HG02981 (cell line): Measurements from ENCODE around the gene NUBP2.

Experiments used
- ATAC-seq: cut with Tn5 transposase; IDR thresholded peaks from one replicate; pipeline ENCODE4 v1.9.1; 2021; ENCODE audit warnings: mild to moderate bottlenecking, moderate library complexity; ENCODE audit not compliant: unreplicated experiment

NUBP2 gene

GRCh38 chr16:1781758-1782407 lies 877 bp upstream of the NUBP2 start:
- peak; percentile 5 for ATAC-seq

- no peak for ATAC-seq
These were observed 2.5 kb downstream of the NUBP2 start for GRCh38 chr16:1784977-1785845.

DNA sequence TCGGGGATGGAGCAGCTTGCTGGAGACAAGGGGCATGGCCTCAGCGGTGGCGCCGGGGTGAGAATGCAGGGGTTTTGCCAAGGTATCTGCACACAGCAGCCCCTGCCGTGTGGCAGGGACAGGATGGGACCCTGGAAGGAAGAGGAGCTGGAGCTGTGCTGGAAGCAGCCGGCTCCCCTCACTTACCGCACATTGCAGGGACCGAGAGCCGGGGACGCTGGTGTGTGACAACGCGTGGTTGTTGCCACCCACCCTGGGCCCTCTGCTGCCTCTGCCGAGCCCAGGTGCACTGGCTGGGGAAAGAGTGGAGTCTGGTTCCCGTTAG lies 3.0 kb downstream of the NUBP2 start:
- no peak for ATAC-seq

DNA sequence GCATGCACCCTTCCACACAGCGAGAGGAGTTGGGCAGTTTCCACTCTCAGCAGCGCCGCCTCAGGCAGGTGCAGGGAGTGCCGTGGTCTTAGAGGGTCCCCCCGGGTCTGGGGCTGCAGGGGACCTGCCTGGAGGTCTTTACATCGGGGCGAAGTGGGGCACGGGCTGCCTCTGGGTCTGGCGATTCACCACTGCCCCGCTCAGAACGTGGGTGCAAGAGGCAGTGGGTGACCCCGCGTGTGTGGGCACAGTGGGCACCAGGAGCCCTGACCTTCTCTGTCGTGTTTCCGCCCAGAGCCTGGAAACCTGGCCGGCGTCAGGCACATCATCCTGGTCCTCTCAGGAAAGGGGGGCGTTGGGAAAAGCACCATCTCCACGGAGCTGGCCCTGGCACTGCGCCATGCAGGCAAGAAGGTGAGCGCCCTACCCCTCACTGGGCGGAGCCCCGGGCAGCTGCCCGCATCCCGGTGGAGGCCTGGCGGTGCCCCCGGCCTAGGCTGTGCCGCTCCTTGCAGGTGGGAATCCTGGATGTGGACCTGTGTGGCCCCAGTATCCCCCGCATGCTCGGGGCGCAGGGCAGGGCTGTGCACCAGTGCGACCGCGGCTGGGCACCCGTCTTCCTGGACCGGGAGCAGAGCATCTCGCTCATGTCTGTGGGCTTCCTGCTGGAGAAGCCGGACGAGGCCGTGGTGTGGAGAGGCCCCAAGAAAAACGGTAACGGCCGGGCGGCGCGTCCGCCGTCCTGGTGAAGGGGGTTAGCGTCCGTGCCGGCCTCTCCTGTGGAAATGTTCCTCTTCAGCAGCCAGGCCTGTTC lies 3.7 kb downstream of the NUBP2 start:
- ATAC-seq = no peak

GRCh38 chr16:1787056-1787321 lies 4.2 kb downstream of the NUBP2 start:
- no peak for ATAC-seq

DNA sequence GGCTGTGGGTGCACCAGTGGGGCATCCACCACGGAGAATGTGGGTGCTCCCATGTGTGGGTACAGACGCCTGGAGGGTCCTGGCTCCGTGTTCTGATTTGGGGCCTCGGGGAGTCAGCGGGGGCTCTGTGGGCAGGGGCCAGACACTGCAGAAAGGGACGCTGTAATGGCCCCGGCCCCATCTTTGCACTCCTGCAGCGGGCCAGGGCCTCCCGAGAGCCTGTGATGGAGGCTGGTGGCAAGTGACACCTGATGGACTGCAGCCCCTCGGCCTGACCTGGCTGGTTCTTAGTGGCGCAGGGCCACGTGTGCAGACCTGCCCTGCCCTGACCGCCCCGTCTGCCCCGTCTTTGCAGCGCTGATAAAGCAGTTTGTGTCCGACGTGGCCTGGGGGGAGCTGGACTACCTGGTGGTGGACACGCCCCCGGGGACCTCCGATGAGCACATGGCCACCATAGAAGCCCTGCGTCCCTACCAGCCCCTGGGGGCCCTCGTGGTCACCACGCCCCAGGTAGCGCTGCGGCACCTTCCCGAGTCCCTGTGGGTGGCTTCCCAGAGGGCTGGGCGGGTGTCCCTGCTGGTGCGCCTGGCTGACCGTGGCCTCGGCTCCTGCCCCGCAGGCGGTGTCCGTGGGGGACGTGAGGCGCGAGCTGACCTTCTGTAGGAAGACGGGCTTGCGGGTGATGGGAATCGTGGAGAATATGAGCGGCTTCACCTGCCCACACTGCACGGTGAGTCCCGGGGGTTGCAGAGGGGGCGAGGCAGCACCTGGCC lies 4.7 kb downstream of the NUBP2 start:
- no peak for ATAC-seq

- ATAC-seq = no peak
These were observed 5.4 kb downstream of the NUBP2 start for GRCh38 chr16:1788095-1788707.

- no peak for ATAC-seq
These were observed 5.9 kb downstream of the NUBP2 start for GRCh38 chr16:1788708-1789100.

- ATAC-seq = no peak
These were observed 6.9 kb downstream of the NUBP2 start for GRCh38 chr16:1789643-1790045.

DNA sequence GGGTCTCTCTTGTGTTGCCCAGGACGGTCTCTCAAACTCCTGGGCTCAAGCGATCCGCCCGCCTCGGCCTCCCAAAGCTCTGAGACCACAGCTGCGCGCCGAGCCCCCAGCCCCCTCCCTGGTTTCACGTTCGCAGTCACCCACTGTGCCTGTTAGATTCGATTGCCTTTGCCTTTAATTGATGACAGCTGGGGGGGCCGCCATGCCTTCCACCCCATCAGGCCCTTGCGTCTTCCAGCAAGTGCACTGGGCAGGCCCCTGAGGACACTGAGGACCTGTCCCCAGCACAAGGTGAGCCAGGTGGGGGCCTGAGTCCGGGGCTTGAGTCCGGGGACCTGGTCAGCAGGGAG lies 7.5 kb downstream of the NUBP2 start:
- ATAC-seq = no peak

GRCh38 chr16:1790611-1791255 lies 8.0 kb downstream of the NUBP2 start:
- ATAC-seq = no peak

DNA sequence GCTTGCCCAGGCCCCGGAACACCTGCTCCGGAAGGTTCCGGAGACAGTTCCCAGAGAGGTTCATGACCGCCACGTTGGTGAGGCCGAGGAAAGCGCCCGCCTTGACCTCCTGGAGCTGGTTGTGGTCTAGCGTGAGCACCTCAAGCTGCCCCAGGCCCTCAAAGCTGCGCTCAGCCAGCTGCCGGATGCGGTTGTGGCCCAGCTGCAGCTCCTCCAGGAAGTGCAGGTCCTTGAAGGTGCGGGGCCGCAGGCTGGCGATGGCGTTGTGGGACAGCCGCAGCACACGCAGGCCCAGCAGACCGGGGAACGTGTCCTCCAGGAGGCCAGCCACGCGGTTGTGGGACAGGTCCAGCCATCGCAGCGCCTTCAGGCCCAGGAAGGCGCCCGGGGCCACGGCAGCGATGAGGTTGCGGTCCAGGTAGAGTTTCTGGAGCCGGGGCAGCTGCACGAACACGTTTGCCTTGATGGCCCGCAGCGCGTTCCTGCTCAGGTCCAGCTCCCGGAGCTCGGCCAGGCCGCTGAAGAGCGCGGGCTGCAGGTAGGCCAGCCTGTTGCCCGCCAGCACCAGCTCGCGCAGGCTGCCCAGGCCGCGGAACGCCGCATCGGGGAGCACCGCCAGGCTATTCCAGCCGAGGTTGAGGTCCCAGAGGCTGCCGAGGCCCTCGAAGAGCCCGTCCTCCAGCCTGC lies 8.6 kb downstream of the NUBP2 start:
- no peak for ATAC-seq

- no peak for ATAC-seq
These were observed 9.4 kb downstream of the NUBP2 start for GRCh38 chr16:1791943-1792812.

DNA sequence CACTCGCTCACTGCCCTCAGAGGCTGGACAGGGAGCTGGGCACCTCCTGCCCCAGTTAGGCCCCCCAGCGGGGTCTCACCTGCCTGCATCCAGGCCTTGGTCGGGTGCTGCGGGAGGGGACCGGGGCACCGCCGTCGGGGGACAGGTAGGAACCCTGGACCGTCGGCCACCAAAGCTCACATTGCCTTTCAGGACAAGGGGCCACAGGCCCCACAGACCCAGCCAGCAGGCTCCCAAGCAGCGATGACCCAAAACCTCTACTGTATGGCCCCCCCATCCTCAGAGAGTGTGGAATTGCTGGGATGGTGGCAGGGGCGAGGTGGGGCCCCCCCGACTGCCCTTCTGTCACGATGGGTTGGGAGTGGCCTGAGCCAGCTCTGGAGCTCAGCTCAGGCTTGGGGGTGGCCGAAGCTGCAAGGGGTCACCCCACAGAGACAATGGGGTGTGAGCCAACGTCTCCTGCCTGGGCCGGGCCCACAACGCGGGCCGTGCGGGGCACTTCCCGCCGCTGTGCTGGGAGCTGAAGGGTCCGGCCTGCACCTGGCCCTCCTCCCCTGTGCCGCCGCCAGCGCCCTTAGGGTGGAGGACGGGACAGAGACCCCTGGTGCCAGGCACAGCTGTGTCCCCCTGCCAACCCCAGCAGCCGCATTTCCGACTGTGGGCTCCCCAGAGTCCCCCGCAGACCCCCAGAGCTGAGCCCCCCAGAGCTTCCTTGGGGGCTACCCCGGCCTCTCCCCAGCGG lies 10.2 kb downstream of the NUBP2 start:
- ATAC-seq = no peak

DNA sequence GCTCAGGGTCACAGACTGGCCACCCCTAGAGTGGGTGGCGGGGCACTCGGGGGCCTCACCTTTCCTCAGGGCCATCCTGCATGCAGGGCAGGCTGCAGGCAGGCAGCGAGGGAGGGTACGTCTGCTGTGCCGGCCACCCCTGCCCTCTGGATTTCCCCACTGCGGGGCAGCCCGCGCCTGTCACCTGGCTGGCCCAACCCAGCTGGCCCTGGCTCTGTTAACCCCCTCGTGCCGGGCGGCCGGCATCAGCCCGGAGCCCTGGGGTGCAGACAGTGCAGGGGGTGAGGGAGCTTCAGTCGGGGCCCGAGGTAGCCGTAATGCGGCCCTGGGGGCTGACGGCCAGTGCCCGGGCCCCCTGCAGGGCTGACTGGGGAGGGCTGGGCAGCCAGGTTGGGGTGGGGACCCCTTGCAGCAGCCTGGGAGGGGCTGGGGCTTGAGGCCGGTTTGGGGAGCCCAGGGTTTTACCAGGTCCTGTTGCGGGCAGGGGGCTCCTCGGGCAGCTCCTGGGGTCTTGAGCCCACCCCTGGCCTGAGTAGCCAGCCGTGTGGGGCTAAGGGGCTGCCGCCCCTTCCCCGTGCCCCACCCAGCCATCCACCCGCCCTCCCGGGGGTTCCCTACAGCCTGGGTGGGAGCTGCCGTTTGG lies 10.9 kb downstream of the NUBP2 start, which contains the start of gene IGFALS:
IGFALS (minus strand) TSS at position 128 of the 643 bp plus-strand sequence; CDS start at position 75, 53 bp downstream.
- ATAC-seq = no peak

GRCh38 chr16:1794221-1794871 lies 11.6 kb downstream of the NUBP2 start:
- ATAC-seq = no peak
